ENCODE data around the gene PLPP2. TPM values are rescaled to one million over a fixed set of nuclear protein-coding genes. Genes with fewer than 3 reads are reported as not detected.
"Not testable (repeated sequence)": the region's sequence is repeated elsewhere in the genome, so short reads cannot be mapped to it uniquely, and the experiment has no call there.

PLPP2 gene
- polyA plus RNA-seq, 1 donor: 0.52 TPM

- DNase-seq (ENCODE audit: low read depth): no peak
Measured at GRCh38 chr19:271856-272255, 19.3 kb downstream of the PLPP2 start.

- DNase-seq (ENCODE audit: low read depth): not testable (repeated sequence)
Measured at GRCh38 chr19:270766-271318, 20.4 kb downstream of the PLPP2 start.

GRCh38 chr19:269241-269640 lies 22.0 kb downstream of the PLPP2 start:
- DNase-seq (ENCODE audit: low read depth): no peak

- DNase-seq (ENCODE audit: low read depth): no peak
Measured at GRCh38 chr19:262125-262524, 29.1 kb downstream of the PLPP2 start.

- DNase-seq (ENCODE audit: low read depth): not testable (repeated sequence)
Measured at GRCh38 chr19:256804-257203, 34.4 kb downstream of the PLPP2 start.

GRCh38 chr19:252421-253186 lies 38.6 kb downstream of the PLPP2 start:
- not testable (repeated sequence) for DNase-seq (ENCODE audit: low read depth)

GRCh38 chr19:246551-246950 lies 44.7 kb downstream of the PLPP2 start:
- no peak for DNase-seq (ENCODE audit: low read depth)

- DNase-seq (ENCODE audit: low read depth): not testable (repeated sequence)
Measured at GRCh38 chr19:245900-246299, 45.3 kb downstream of the PLPP2 start.

GRCh38 chr19:245457-245856 lies 45.7 kb downstream of the PLPP2 start:
- no peak for DNase-seq (ENCODE audit: low read depth)

Other genes starting within 250 kb of the PLPP2 start
- gene OR4F17, start 184.3 kb downstream of the PLPP2 start, polyA plus RNA-seq (ENCODE audit: insufficient read length): not detected
- 28.1 TPM for gene MIER2, start 53.4 kb upstream of the PLPP2 start, polyA plus RNA-seq (ENCODE audit: insufficient read length)
- 0.92 TPM for gene C2CD4C, start 117.7 kb upstream of the PLPP2 start, polyA plus RNA-seq (ENCODE audit: insufficient read length)
- 32.9 TPM for gene SHC2, start 169.6 kb upstream of the PLPP2 start, polyA plus RNA-seq (ENCODE audit: insufficient read length)
- 7.4 TPM for gene MADCAM1, start 205.1 kb upstream of the PLPP2 start, polyA plus RNA-seq (ENCODE audit: insufficient read length)
- gene TPGS1, start 216.1 kb upstream of the PLPP2 start, polyA plus RNA-seq (ENCODE audit: insufficient read length): 8.9 TPM
- gene CDC34, start 240.4 kb upstream of the PLPP2 start, polyA plus RNA-seq (ENCODE audit: insufficient read length): 69.0 TPM

All from forelimb muscle (tissue), 1 donor.